ENCODE results near the gene SUSD1. TPM values are rescaled to one million over a fixed set of nuclear protein-coding genes. Genes with fewer than 3 reads are reported as not detected.
A peak's percentile ranks its signal among the peaks of the same experiment; 100 is the strongest.

Gene SUSD1
- total RNA-seq, 2 donors from 2014 or later, result 6.2 to 10.6 TPM

DNA sequence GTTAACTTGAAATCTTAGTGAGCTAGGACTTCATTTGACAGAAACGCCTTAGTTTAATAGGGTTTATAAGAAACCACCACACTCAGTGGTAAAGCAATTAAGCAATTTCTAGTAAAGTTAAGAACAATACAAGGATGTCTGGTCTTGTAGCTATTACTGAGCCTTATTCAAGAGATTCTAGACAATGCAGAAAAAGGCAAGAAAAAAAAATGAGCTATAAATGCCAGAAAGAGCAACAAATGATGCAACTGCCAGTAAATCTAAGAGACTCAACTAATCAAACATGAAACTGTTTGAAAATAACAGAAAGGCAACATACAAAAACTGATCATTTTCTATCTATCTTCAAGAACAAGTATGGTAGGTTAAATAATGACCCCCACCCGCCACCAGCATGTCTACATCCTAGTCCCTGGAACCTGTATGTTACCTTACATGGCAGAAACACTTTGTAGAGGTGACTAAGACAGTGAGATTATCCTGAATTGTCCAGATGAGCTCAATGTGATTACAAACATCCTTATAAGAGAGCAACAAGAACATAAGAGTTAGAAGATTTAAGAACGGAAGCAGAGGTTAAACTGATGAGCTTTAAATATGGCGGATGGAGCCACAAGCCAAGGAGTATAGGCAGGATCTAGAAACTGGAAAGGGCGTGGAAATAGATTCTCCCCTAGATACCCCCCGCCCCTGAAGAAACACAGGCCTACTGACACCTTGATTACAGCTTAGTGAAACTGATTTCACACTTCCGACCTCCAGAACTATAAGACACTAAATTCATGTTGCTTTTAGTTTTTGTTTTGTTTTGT is 93.0 kb downstream of the SUSD1 start:
- H3K27me3 ChIP-seq, result no peaks in the 10 kb centered on the region
- H3K9me3 ChIP-seq, result no peaks in the 10 kb centered on the region
- H3K4me3 ChIP-seq, result no peak overlapping the region
- no peaks in the 10 kb centered on the region for H3K36me3 ChIP-seq
- TF ChIP-seq, protein P1, sequence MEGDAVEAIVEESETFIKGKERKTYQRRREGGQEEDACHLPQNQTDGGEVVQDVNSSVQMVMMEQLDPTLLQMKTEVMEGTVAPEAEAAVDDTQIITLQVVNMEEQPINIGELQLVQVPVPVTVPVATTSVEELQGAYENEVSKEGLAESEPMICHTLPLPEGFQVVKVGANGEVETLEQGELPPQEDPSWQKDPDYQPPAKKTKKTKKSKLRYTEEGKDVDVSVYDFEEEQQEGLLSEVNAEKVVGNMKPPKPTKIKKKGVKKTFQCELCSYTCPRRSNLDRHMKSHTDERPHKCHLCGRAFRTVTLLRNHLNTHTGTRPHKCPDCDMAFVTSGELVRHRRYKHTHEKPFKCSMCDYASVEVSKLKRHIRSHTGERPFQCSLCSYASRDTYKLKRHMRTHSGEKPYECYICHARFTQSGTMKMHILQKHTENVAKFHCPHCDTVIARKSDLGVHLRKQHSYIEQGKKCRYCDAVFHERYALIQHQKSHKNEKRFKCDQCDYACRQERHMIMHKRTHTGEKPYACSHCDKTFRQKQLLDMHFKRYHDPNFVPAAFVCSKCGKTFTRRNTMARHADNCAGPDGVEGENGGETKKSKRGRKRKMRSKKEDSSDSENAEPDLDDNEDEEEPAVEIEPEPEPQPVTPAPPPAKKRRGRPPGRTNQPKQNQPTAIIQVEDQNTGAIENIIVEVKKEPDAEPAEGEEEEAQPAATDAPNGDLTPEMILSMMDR (IDR thresholded peaks at IDR 0.05), result no peak
- peak overlapping the region; percentile 40 to 46 for H3K27ac ChIP-seq
- H3K4me1 ChIP-seq, result no peaks in the 10 kb centered on the region
- DNase-seq (ENCODE audit: low spot score), result no peak

DNA sequence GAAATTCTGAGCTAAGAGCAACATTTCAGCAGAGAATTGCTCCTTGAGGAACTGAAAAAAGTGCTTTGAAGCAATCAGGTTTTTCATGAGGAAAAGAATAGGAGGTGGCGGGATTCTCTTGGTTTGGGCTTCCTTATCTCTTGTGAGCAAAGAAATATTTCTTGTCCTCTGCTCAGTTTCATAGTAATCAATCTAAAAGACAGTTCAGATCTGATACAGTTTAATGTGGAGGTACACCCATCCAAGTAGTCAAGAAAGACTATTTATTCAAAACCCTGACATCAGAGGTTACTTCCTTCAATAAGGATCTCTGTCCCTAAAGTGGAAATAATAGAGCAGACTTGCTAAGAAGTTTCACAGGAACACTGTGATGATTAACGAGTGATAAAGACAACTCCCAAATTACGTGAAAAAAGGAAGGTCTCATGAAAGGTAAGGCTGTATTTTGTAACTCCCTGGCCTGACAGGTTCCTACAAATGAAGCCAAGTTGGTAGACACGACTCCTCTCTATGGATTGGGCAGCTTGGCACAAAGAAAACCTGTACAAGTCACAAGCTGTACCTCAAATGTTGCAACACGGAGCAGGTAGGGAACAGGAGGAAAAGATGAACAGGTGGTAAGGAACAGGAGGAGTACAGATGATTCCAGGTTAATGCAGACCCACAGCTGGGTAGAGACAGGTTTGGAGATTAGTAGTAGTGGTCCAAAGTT is 94.1 kb downstream of the SUSD1 start:
- no peaks in the 10 kb centered on the region for H3K27me3 ChIP-seq
- H3K4me3 ChIP-seq, result no peak overlapping the region
- no peaks in the 10 kb centered on the region for H3K9me3 ChIP-seq
- no peaks in the 10 kb centered on the region for H3K4me1 ChIP-seq
- DNase-seq (ENCODE audit: low spot score), result no peak
- TF ChIP-seq, protein P1 (IDR thresholded peaks at IDR 0.05), result no peak
- H3K27ac ChIP-seq, result peak overlapping the region; percentile 18 to 46
- no peaks in the 10 kb centered on the region for H3K36me3 ChIP-seq

DNA sequence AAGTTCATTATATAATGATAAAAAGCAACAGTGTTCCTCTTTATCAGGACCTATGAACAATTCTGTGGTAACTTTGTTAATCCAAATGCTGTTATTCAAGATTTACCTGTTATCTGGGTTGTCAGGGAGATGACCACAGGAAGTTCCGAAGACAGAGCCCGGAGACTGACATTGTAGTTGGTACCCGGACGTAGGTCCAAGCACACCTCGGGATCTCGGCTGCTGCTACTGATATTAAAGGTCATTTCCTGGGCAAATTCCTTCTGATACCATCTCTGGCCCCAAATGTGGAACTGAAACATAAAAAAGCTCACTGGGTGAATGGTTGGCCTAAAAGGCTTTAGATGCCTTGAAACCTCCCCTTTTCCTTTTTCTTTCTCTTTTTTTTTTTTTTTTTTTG is 96.7 kb downstream of the SUSD1 start:
- no peak for DNase-seq (ENCODE audit: low spot score)
- peak overlapping the region in 1 of 2 donors; percentile 32 for H3K27ac ChIP-seq

DNA sequence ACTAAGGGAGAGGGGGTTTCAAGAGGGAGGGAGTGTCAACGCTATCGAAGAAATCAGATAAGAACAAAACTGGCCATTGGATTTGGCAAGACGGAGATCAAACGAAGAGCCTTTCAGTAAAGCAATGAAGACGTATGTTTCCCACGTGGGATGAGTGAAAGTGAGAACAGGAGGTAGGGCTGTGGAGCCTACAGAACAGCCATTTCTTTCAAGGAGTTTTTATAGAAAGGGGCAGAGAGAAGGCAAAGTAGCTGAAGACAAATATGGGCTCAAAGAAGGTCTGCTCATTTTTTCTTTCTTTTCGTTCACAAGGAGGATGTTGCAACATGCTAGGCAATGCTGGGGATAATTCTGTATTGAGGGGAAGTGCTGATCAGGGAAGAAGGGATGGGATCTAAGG is 98.3 kb downstream of the SUSD1 start:
- TF ChIP-seq, protein P1 (IDR thresholded peaks at IDR 0.05), result no peak
- H3K36me3 ChIP-seq, result no peaks in the 10 kb centered on the region
- H3K4me3 ChIP-seq, result no peak overlapping the region
- H3K4me1 ChIP-seq, result peaks cover 0 to 31% of the 10 kb centered on the region in 2 donors
- H3K9me3 ChIP-seq, result no peaks in the 10 kb centered on the region
- no peak for DNase-seq (ENCODE audit: low spot score)
- no peak overlapping the region for H3K27ac ChIP-seq
- H3K27me3 ChIP-seq, result no peaks in the 10 kb centered on the region

More for the DNA sequence above, 96.7 kb downstream of the SUSD1 start:
- Histone ChIP-seq H3K4me1 (peaks cover 0 to 20% of the 10 kb centered on the region in 2 donors), H3K27me3 (no peaks in the 10 kb centered on the region), H3K36me3 (no peaks in the 10 kb centered on the region), H3K4me3 (no peak overlapping the region), H3K9me3 (no peaks in the 10 kb centered on the region)
- TF ChIP-seq, protein P1 (IDR thresholded peaks at IDR 0.05), result no peak

DNA sequence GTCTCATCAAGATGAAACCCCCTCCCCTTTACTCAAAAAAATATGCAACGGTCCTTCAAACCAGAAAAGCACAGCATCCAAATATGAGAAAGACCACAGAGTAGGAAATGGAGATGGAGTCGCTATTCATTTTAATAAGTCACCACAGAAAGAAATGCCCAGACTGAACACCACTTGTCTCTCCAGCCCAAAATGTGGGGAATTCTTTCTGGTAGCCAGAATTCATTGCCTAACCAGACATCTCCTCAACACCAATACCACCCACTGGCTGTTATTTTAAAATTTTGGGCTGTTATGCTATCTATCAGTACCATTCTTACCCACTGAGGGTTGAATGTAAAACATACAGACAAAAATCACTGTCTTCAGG is 100.1 kb downstream of the SUSD1 start:
- Histone ChIP-seq H3K4me3 (no peak overlapping the region), H3K27ac (peak overlapping the region; percentile 46 to 63), H3K36me3 (no peaks in the 10 kb centered on the region), H3K27me3 (no peaks in the 10 kb centered on the region), H3K4me1 (peaks cover 0 to 31% of the 10 kb centered on the region in 2 donors), H3K9me3 (no peaks in the 10 kb centered on the region)
- TF ChIP-seq, protein P1 (IDR thresholded peaks at IDR 0.05), result no peak
- no peak for DNase-seq (ENCODE audit: low spot score)

All from right atrium auricular region (tissue), 2 donors.